GM10266 (cell line): ENCODE data around the gene MYOF.
"Not testable (repeated sequence)": the region's sequence is repeated elsewhere in the genome, so short reads cannot be mapped to it uniquely, and the experiment has no call there.

Experiments used
- DNase-seq: peaks from one replicate; pipeline ENCODE4 v3.0.0; 2012; ENCODE audit errors: extremely low spot score
- CTCF ChIP-seq: IDR thresholded peaks from 2 replicates; pipeline ENCODE4 v1.5.1; 2012; ENCODE audit warnings: mild to moderate bottlenecking, low read depth; ENCODE audit not compliant: control insufficient read depth, insufficient read depth; ENCODE audit errors: missing control alignments

Gene MYOF

GRCh38 chr10:93420944-93421825 lies 60.9 kb downstream of the MYOF start:
- no peak for TF ChIP-seq CTCF

GRCh38 chr10:93420091-93420490 lies 62.0 kb downstream of the MYOF start:
- DNase-seq: no peak
- TF ChIP-seq CTCF: no peak

More at GRCh38 chr10:93420944-93421825, 60.9 kb downstream of the MYOF start:
- DNase-seq: no peak

GRCh38 chr10:93419016-93419415 lies 63.1 kb downstream of the MYOF start:
- not testable (repeated sequence) for DNase-seq

GRCh38 chr10:93417921-93418320 lies 64.2 kb downstream of the MYOF start:
- TF ChIP-seq CTCF: no peak
- no peak for DNase-seq

GRCh38 chr10:93417266-93417665 lies 64.9 kb downstream of the MYOF start:
- DNase-seq: no peak
- no peak for TF ChIP-seq CTCF

- DNase-seq: no peak
- no peak for TF ChIP-seq CTCF
Observed at GRCh38 chr10:93416824-93417223, 65.3 kb downstream of the MYOF start.

GRCh38 chr10:93415693-93416092 lies 66.4 kb downstream of the MYOF start:
- no peak for TF ChIP-seq CTCF
- DNase-seq: no peak
